Left lobe of liver (tissue), 2 donors: ENCODE data around the gene INKA2. TPM values are rescaled to one million over a fixed set of nuclear protein-coding genes. Genes with fewer than 3 reads are reported as not detected.

Experiments used
- ATAC-seq: fragments of 200-7000 bp; cut with Tn5 transposase; one replicate; pipeline ENCODE4 v1.9.1; 2020; ENCODE audit warnings: mild to moderate bottlenecking, moderate library complexity
- DNase-seq: peaks from one replicate; pipeline ENCODE4 v3.0.0-alpha.2; 2020; ENCODE audit warnings: low spot score
- total RNA-seq: library from RNA; stranded (reverse); gene quantifications from one replicate; pipeline ENCODE4 v1.2.1, GENCODE V29; 2021
- donor health status: DM: no; HTN: no; CAD: no; lungs with moderate emphysema.
- donor health status: DM: no; HTN: yes; CAD: no.

The INKA2 gene
- total RNA-seq, 1 donor from 2014 or later = 1.1 TPM

DNA sequence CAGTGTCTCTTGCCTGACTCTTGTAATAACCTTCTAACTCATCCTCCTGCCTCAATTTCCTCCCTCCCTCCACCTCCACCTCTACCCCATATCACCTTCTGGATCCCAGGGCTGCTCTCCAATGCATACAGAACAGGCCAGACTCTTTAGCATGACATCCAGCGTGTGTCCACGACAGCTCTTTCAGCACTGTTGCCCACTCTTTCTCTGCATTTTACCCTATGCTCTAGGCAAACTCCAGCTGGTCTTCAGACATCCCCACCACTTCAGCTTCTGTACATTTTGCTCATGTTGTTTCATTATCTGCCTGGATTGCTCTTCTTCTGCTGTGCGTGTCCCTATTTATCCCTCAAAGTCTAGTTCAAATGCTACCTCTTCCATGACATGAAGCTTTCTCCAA lies 4.8 kb downstream of the INKA2 start:
- no peak for ATAC-seq
- no peak for DNase-seq

- DNase-seq = no peak
- no peak for ATAC-seq
Observed at GRCh38 chr1:111733992-111734341, 5.2 kb downstream of the INKA2 start.

DNA sequence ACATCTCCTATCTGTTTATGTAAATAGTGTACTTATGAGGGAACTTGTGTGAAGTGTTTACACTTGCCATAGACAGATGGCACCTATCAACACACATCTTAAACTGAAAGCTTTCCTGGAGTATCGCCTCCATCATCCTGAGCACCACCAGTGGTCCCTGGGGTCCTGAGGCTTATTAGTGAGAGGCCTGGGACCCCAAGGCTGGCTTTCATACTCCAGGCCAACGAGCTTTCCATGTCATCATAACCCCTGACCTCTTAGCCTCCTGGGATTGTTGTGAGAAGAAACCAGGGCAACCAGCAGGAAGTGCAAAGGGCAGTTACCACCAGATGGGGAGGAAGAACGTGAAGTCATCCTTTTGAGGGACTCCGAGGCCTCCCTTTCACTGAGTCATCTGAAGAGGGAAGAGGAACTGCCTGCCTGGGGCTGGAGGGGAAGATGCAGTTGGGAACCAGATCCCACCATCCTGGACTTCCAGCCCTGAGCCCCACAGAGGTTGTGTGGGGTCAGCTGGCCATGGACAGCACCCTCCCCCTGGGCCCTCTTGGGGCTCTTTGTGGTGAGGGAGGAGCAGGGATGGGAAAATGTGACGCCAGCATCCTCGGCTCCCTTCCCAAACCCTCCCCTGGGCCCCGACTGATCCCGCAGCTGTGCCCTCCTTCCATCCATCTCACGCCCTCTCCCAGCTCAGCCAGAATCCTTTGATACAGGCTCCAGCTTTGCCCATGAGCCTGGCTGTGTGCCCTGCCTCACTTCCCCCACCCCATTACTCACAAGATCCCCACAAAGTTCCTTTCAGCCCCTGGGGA lies 5.8 kb downstream of the INKA2 start:
- peak; percentile 47 for ATAC-seq

GRCh38 chr1:111732718-111733117 lies 6.5 kb downstream of the INKA2 start:
- DNase-seq (no peak), ATAC-seq (no peak)

More for the DNA sequence above, 5.8 kb downstream of the INKA2 start:
- DNase-seq = no peak

DNA sequence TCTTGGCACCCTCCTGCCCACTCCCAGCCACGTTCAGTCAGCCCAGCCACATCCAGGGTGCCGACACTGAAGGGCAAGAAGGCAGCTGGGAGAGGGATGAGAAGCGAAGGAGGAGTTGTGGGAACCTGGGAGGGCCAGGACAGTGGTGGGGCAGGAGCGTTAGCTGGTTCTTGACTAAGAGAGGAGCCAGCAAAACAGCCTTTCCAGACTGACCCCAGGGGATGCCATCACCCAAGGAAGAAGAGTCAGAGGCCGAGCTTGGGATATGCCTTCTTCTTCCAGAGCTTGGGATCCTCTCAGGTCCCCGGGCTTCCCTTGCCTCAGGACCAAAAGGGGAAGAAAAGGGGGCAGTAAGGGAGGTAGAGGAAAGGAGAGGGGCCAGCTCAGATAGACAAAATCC lies 7.2 kb downstream of the INKA2 start:
- ATAC-seq (no peak), DNase-seq (no peak)

- DNase-seq = no peak
Observed at GRCh38 chr1:111730706-111731105, 8.5 kb downstream of the INKA2 start.

GRCh38 chr1:111729946-111730681 lies 9.1 kb downstream of the INKA2 start:
- ATAC-seq (no peak), DNase-seq (no peak)

More at GRCh38 chr1:111730706-111731105, 8.5 kb downstream of the INKA2 start:
- no peak for ATAC-seq

- DNase-seq = no peak
- no peak for ATAC-seq
Observed at GRCh38 chr1:111729271-111729921, 9.8 kb downstream of the INKA2 start.

GRCh38 chr1:111727056-111727455 lies 12.1 kb downstream of the INKA2 start:
- ATAC-seq (no peak), DNase-seq (peak; percentile 31)

GRCh38 chr1:111725192-111725591 lies 14.0 kb downstream of the INKA2 start:
- peak; percentile 40 for DNase-seq
- peak; percentile 59 for ATAC-seq

- no peak for ATAC-seq
- no peak for DNase-seq
Observed at GRCh38 chr1:111723871-111724270, 15.3 kb downstream of the INKA2 start.

DNA sequence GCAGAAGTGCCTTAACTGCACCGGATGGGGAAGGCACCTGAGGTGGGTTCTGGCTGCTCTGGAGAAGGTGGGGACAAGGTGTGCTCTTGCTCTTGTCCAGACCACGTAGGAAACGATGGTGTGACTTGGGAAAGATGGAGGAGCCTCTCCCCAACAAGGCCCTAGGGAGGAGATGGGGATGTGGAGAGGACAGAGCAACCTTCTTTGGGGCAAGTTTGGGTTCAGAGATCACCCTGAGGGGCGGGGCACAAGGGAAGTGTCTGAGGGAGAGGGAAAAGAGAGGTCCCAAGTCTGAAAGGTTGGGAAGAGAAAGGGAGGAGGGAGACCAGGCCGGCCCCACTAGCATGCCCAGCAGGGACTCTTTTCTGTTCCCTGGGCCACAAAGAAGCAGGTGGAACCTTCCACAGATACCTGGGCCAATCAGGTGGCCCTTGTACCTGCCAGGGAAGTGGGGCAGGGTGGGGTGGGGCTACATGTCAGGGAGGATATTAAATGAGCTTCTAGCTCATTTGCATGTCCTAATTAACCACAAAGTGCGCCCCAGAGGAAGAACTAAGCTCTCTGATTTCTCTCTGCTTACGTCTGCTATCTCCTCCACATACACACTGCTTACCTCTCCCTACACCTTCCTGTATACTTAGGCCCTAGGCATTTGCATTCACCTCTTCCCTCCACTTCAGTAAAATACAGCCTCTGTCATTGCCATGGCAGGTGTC lies 15.9 kb downstream of the INKA2 start:
- ATAC-seq = no peak
- DNase-seq = peak; percentile 37

DNA sequence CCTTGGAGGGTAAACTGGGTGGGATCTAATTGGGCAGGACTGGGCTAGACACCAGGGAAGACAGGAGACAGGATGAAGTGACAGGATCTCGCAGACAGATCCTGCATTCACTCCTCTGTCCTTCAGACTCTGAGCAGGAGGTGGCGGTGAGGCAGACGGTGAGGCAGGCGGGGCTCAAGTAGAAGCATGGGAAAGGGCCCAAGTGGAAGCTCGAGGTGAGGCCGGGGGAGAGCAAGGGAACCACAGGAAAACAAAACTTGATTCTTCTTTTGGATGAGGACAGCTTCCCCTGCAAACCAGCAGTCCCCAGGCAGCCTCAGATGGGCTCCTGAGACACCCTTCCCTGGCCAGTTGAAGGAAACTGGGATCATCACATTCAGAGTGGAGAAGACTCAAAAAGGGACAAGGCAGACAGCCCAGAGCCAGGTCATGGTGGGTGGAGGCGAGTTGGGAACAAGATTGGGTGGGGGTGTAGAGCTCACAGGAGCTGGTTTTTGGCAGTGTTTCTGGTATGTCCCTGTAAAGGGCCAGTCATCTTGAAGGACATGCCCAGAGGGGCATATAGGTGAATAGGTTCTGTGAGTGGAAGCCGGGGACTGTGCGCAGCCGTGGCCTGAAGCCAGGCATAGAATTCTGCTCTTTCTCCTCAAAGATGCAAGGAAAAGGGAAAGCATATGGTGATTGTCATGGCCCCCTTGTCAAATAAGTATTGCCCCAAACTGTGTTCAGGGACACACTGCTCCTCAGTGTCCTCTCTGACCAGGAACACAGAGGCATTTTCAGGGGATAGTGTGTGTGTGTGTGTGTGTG lies 18.0 kb downstream of the INKA2 start:
- ATAC-seq (no peak), DNase-seq (peak; percentile 40)

- DNase-seq (peak; percentile 40), ATAC-seq (no peak)
Observed at GRCh38 chr1:111720274-111720976, 18.8 kb downstream of the INKA2 start.

DNA sequence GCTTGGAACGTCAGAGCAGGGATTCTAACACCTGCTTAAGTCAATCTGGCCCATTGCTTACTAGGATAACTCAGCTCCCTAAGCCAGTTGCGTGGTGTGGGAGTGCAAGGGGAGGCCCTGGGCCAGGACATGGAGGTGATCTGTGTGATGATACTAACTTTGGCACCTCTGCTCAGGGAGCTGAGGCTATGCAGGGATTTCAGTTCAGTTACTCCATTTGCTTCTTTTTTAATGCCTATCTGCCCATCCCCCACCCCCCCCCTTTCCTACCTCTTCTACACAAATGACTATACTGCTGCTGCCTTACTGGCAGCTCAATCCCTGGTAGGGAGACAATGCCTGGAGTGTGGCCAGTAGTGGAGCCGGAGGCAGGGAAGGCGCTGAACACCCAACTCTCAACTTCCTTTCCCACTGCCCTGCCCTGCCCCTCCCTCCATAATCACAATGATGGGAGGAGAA lies 19.5 kb downstream of the INKA2 start:
- DNase-seq (peak; percentile 42), ATAC-seq (no peak)

DNA sequence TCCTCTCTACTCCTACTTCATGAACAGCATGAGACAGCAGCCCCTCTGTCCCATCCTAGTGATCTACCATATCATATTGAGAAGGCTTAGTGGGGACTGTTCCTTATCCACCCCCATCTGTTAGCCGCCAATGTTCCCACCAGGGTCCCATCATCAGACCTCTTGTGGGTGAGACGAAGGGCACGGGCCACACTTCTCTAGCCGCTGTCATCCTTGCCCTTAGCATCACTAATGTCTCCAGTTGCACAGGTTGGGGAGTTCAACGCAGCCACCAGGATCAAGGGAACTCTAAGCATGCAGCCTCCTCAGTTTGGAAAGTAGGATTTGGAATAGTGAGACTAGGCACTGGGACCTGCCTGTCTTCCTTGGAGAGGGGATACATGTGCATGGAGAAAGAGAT lies 20.1 kb downstream of the INKA2 start:
- DNase-seq (peak; percentile 39), ATAC-seq (no peak)

DNA sequence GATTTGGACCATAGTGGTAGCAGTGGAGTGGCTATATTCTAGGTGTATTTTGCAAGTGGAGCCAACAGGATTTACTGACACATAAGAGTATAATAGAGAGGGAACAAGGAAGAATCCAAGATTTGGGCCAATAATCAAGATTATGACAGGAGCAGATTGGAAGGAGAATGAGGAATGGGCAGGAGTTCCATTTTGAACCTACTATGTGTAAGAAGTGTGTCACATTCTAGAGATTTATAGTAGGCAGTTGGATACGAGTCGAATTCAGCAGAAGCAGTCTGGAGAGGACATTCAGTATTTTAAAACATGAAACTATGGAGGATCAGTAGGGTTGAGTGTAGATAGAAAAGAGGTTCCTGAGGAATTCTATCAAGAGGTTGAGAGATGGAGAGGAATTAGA lies 21.7 kb downstream of the INKA2 start:
- DNase-seq (no peak), ATAC-seq (no peak)

- ATAC-seq (no peak), DNase-seq (no peak)
Observed at GRCh38 chr1:111716333-111716732, 22.9 kb downstream of the INKA2 start.

DNA sequence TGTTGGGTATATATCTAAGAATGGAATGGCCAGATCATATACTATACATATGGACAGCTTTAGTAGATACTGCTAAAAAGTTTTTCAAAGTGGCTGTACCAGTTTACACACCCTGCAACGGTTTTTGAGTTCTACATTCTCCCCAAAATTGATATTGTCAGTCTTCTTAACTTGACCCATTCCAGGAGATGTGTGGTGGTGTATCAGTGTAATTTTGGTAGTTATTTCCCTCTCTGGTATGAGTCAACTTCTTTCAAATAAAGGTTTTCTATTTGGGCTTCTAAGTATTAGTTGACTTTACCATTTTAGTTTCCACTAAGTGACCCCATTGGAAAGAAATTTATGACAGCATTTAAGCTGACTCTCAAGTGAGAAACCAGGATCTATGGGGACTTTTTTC lies 29.2 kb downstream of the INKA2 start:
- no peak for DNase-seq

GRCh38 chr1:111707906-111708305 lies 31.3 kb downstream of the INKA2 start:
- DNase-seq (no peak), ATAC-seq (no peak)

More for the DNA sequence above, 29.2 kb downstream of the INKA2 start:
- no peak for ATAC-seq
